Measurements from ENCODE around the gene CYBC1. TPM values are rescaled to one million over a fixed set of nuclear protein-coding genes. Genes with fewer than 3 reads are reported as not detected.

The CYBC1 gene
- polyA plus RNA-seq, 1 donor (not counting 4 experiments of a cell fraction or from before 2014, with no cell fraction given): 30.2 TPM

DNA sequence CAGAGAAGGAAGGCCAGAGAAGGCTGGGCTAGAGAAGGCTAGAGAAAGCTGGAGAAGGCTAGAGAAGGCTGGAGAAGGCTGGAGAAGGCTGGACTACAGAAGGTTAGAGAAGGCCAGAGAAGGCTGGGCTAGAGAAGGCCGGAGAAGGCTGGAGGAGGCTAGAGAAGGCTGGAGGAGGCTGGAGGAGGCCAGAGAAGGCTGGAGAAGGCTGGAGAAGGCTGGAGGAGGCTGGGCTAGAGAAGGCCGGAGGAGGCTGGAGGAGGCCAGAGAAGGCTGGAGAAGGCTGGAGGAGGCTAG, 25.7 kb downstream of the CYBC1 start:
- Histone ChIP-seq H4K20me1 (ENCODE audit: control insufficient read depth, extremely low read depth, insufficient read depth, low read length) (no peaks in the 10 kb centered on the region), H3K27me3 (ENCODE audit: control insufficient read depth, extremely low read depth, insufficient read depth, low read length) (no peaks in the 10 kb centered on the region), H3K4me1 (ENCODE audit: control insufficient read depth, extremely low read depth, insufficient read depth, low read length) (peaks cover 1% of the 10 kb centered on the region), H2AFZ (ENCODE audit: control insufficient read depth, low read length) (no peak overlapping the region), H3K9ac (ENCODE audit: control insufficient read depth, extremely low read depth, insufficient read depth, low read length) (no peak overlapping the region), H3K27ac (ENCODE audit: control insufficient read depth, insufficient read depth, low read length) (no peak overlapping the region), H3K9me1 (ENCODE audit: control insufficient read depth, extremely low read depth, insufficient read depth, low read length) (no peaks in the 10 kb centered on the region), H3K36me3 (ENCODE audit: control insufficient read depth in 2 of 2, extremely low read depth in 1 of 2, insufficient read depth in 2 of 2, low read length in 2 of 2) (no peaks in the 10 kb centered on the region), H3K4me2 (ENCODE audit: control insufficient read depth, extremely low read depth, insufficient read depth, low read depth, low read length) (no peak overlapping the region), H3K9me3 (ENCODE audit: control insufficient read depth, low read depth, low read length) (peaks cover 2% of the 10 kb centered on the region), H3K4me3 (ENCODE audit: control insufficient read depth in 2 of 3, extremely low read depth in 1 of 3, insufficient read depth in 2 of 3, low read depth in 1 of 3, low read length in 3 of 3) (no peak overlapping the region), H3K79me2 (ENCODE audit: control insufficient read depth, insufficient read depth, low read length) (no peaks in the 10 kb centered on the region)
- DNase-seq (ENCODE audit: low read depth, low spot score): no peak
- dilution Hi-C loops (cut with MboI; ENCODE audit: extremely low pct_ligation_motif_present, low sequenced_read_pairs): no loop called here
- TF ChIP-seq EZH2 (IDR thresholded peaks at IDR 0.05; ENCODE audit: low read length): no peak
- TF ChIP-seq, protein P1, sequence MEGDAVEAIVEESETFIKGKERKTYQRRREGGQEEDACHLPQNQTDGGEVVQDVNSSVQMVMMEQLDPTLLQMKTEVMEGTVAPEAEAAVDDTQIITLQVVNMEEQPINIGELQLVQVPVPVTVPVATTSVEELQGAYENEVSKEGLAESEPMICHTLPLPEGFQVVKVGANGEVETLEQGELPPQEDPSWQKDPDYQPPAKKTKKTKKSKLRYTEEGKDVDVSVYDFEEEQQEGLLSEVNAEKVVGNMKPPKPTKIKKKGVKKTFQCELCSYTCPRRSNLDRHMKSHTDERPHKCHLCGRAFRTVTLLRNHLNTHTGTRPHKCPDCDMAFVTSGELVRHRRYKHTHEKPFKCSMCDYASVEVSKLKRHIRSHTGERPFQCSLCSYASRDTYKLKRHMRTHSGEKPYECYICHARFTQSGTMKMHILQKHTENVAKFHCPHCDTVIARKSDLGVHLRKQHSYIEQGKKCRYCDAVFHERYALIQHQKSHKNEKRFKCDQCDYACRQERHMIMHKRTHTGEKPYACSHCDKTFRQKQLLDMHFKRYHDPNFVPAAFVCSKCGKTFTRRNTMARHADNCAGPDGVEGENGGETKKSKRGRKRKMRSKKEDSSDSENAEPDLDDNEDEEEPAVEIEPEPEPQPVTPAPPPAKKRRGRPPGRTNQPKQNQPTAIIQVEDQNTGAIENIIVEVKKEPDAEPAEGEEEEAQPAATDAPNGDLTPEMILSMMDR (optimal IDR thresholded peaks at IDR 0.05 in 1 of 3, IDR thresholded peaks at IDR 0.05 in 1 of 3, conservative IDR thresholded peaks at IDR 0.05 in 1 of 3; ENCODE audit: extremely low read depth in 1 of 3, insufficient read depth in 2 of 3, low read length in 3 of 3): no peak
- no peak for FAIRE-seq

DNA sequence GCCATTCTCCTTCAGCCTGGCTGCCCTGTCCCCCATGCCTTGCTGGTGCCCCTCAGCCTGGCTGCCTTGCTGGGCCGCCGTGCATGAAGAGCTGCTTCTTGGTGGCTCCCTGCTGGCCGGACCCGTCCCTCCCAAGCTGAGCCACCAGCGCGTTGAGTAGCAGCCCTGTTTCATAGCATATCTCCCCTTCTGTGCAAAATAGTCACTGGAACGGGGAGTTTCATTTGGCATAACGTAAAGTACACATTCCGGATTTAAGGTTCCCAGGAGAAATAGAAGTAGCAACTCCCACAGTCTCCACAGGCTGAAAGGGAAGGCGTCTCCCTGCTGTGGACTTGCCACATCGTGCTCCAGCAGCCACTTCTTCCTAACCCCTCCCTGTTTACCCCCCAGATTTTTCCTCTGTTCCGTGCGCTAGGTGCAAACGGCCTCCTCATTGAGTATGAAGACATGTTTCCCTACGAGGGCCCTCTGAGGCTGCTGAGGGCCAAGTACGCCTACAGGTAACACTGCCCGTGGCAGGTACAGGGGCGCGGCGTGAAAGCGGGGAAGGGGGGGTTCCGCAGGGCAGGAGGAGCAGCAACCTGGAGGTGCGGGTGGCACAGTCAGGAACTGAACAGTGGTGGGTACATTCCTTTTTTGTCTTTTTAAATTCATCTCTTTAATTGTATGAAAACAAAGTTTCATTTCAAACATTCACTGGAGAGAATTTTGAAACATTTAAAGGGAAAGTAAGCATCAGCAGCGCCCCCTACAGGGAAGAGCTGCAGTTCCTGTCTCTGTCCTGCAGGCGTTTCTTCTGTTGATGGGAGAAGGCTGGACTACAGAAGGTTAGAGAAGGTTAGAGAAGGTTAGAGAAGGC, 26.3 kb downstream of the CYBC1 start:
- no peaks in the 10 kb centered on the region for H4K20me1 ChIP-seq (ENCODE audit: control insufficient read depth, extremely low read depth, insufficient read depth, low read length)
- no peaks in the 10 kb centered on the region for H3K27me3 ChIP-seq (ENCODE audit: control insufficient read depth, extremely low read depth, insufficient read depth, low read length)
- H3K9me3 ChIP-seq (ENCODE audit: control insufficient read depth, low read depth, low read length): peaks cover 2% of the 10 kb centered on the region
- FAIRE-seq (no peak), DNase-seq (ENCODE audit: low read depth, low spot score) (no peak)
- peak overlapping the region; percentile 42 for H3K9ac ChIP-seq (ENCODE audit: control insufficient read depth, extremely low read depth, insufficient read depth, low read length)
- no peaks in the 10 kb centered on the region for H3K9me1 ChIP-seq (ENCODE audit: control insufficient read depth, extremely low read depth, insufficient read depth, low read length)
- no peak overlapping the region for H3K27ac ChIP-seq (ENCODE audit: control insufficient read depth, insufficient read depth, low read length)
- no peak overlapping the region for H2AFZ ChIP-seq (ENCODE audit: control insufficient read depth, low read length)
- dilution Hi-C loops (cut with MboI; ENCODE audit: extremely low pct_ligation_motif_present, low sequenced_read_pairs): no loop called here
- no peaks in the 10 kb centered on the region for H3K79me2 ChIP-seq (ENCODE audit: control insufficient read depth, insufficient read depth, low read length)
- no peaks in the 10 kb centered on the region for H3K36me3 ChIP-seq (ENCODE audit: control insufficient read depth in 2 of 2, extremely low read depth in 1 of 2, insufficient read depth in 2 of 2, low read length in 2 of 2)
- H3K4me1 ChIP-seq (ENCODE audit: control insufficient read depth, extremely low read depth, insufficient read depth, low read length): peaks cover 6% of the 10 kb centered on the region
- peak overlapping the region in 1 of 3 experiments; percentile 54 for H3K4me3 ChIP-seq (ENCODE audit: control insufficient read depth in 2 of 3, extremely low read depth in 1 of 3, insufficient read depth in 2 of 3, low read depth in 1 of 3, low read length in 3 of 3)
- H3K4me2 ChIP-seq (ENCODE audit: control insufficient read depth, extremely low read depth, insufficient read depth, low read depth, low read length): peak overlapping the region; percentile 66
- TF ChIP-seq, protein P1 (optimal IDR thresholded peaks at IDR 0.05 in 1 of 3, IDR thresholded peaks at IDR 0.05 in 1 of 3, conservative IDR thresholded peaks at IDR 0.05 in 1 of 3; ENCODE audit: extremely low read depth in 1 of 3, insufficient read depth in 2 of 3, low read length in 3 of 3): peak; percentile 52 to 87 (median 78)
- TF ChIP-seq EZH2 (IDR thresholded peaks at IDR 0.05; ENCODE audit: low read length): no peak

All from keratinocyte (primary cell).